SK-N-SH (cell line): ENCODE data around the gene PTK6. TPM values are rescaled to one million over a fixed set of nuclear protein-coding genes. Genes with fewer than 3 reads are reported as not detected.

ENCODE experiments used
- CTCF ChIA-PET: fragments of 300-600, 350-600 bp; formaldehyde crosslinking; extraction: SDS; loops from one replicate; lab custom pipeline; 2021; lab: Yijun Ruan, JAX
- POLR2A ChIA-PET: fragments of 350-600 bp; sonication (Branson Sonifier 250); formaldehyde crosslinking; extraction: SDS; loops from one replicate; lab custom pipeline; 2020; ENCODE audit warnings: antibody characterized with exemption, inconsistent platforms; lab: Yijun Ruan, JAX
- DNase-seq: peaks from one replicate; pipeline ENCODE4 v3.0.0; 2012
- H2AFZ ChIP-seq: fragments of 200-600 bp; sonication (generic); 2 replicates; pipeline ENCODE4 v1.8.1; 2016; ENCODE audit warnings: antibody characterized with exemption, mild to moderate bottlenecking, low read depth
- H3F3A ChIP-seq: fragments of 200-600 bp; sonication (generic); replicated peaks from 2 replicates; pipeline ENCODE3; 2016; ENCODE audit warnings: antibody characterized with exemption, mild to moderate bottlenecking; ENCODE audit not compliant: insufficient read depth
- H3K27ac ChIP-seq, 2 experiments: fragments of 200-500 bp in 1 of 2; fragments of 200-600 bp in 1 of 2; sonication (Bioruptor generic) in 1 of 2; sonication (generic), shearing (Covaris generic) in 1 of 2; 2 replicates each; pipeline versions ENCODE4 v1.5.1 to v1.6.1; 2014 to 2016; ENCODE audit warnings: low read depth in 2 of 2, inconsistent platforms in 1 of 2, low read length in 1 of 2, mild to moderate bottlenecking in 1 of 2, mixed read lengths in 1 of 2
- H3K27me3 ChIP-seq: fragments of 200-600 bp; sonication (generic), shearing (Covaris generic); 2 replicates; pipeline ENCODE4 v1.6.1; 2016; ENCODE audit warnings: mixed run types; ENCODE audit not compliant: insufficient read depth
- H3K36me3 ChIP-seq, 2 experiments: fragments of 200-500 bp in 1 of 2; fragments of 200-600 bp in 1 of 2; sonication (Bioruptor generic) in 1 of 2; sonication (generic) in 1 of 2; replicated peaks in 1 of 2; 2 replicates each; pipeline versions ENCODE3 to v1.5.1; 2014 to 2016; ENCODE audit warnings: low read length in 1 of 2, mild to moderate bottlenecking in 1 of 2; ENCODE audit not compliant: insufficient read depth in 2 of 2, control insufficient read depth in 1 of 2
- H3K4me1 ChIP-seq, 2 experiments: fragments of 200-500 bp in 1 of 2; fragments of 200-600 bp in 1 of 2; sonication (Bioruptor generic) in 1 of 2; sonication (generic), shearing (Covaris generic) in 1 of 2; 2 replicates each; pipeline versions ENCODE4 v1.5.1 to v1.6.1; 2014 to 2016; ENCODE audit warnings: low read depth in 1 of 2, low read length in 1 of 2, mixed run types in 1 of 2; ENCODE audit not compliant: insufficient read depth in 2 of 2, control insufficient read depth in 1 of 2
- H3K4me2 ChIP-seq: fragments of 200-600 bp; sonication (generic), shearing (Covaris generic); 2 replicates; pipeline ENCODE4 v1.6.1; 2017; ENCODE audit warnings: mixed run types
- H3K4me3 ChIP-seq, 2 experiments: fragments of 200-500 bp in 1 of 2; fragments of 200-600 bp in 1 of 2; sonication (Bioruptor generic) in 1 of 2; sonication (generic), shearing (Covaris generic) in 1 of 2; 2 replicates each; pipeline versions ENCODE4 v1.5.1 to v1.8.1; 2014 to 2016; ENCODE audit warnings: low read depth in 2 of 2, inconsistent platforms in 1 of 2, low read length in 1 of 2, mild to moderate bottlenecking in 1 of 2, mixed read lengths in 1 of 2, moderate library complexity in 1 of 2
- H3K79me2 ChIP-seq: fragments of 200-600 bp; sonication (generic); 2 replicates; pipeline ENCODE4 v1.8.1; 2017; ENCODE audit warnings: mild to moderate bottlenecking; ENCODE audit not compliant: insufficient read depth
- H3K9ac ChIP-seq: fragments of 200-600 bp; sonication (generic); 2 replicates; pipeline ENCODE4 v1.6.1; 2017; ENCODE audit warnings: mixed run types
- H3K9me2 ChIP-seq: fragments of 200-600 bp; sonication (generic); 2 replicates; pipeline ENCODE4 v1.6.1; 2017; ENCODE audit warnings: mixed run types
- H3K9me3 ChIP-seq: fragments of 200-600 bp; sonication (generic); 2 replicates; pipeline ENCODE4 v1.6.1; 2017; ENCODE audit warnings: mixed run types, mild to moderate bottlenecking, moderate library complexity
- H4K20me1 ChIP-seq: fragments of 200-600 bp; sonication (generic); 2 replicates; pipeline ENCODE4 v1.6.1; 2017; ENCODE audit warnings: mild to moderate bottlenecking, mixed run types; ENCODE audit not compliant: insufficient read depth
- EP300 ChIP-seq, 2 experiments: IDR thresholded peaks; 2 replicates each; pipeline versions ENCODE4 v1.4.0 to v1.6.1; 2012; ENCODE audit warnings: borderline replicate concordance in 1 of 2, low read depth in 1 of 2, low read length in 1 of 2
- FOXJ3 ChIP-seq: sonication (generic); formaldehyde crosslinking; IDR thresholded peaks from 2 replicates; pipeline ENCODE4 v1.5.1; 2020; ENCODE audit warnings: mild to moderate bottlenecking, missing genetic modification reagents
- FOXM1 ChIP-seq: IDR thresholded peaks from 2 replicates; pipeline ENCODE4 v1.4.0; 2012; ENCODE audit warnings: low read depth, mild to moderate bottlenecking
- GABPA ChIP-seq: IDR thresholded peaks from 2 replicates; pipeline ENCODE4 v1.4.0; 2012; ENCODE audit warnings: low read depth, mild to moderate bottlenecking
- GATA2 ChIP-seq: sonication (generic); formaldehyde crosslinking; IDR thresholded peaks from 2 replicates; pipeline ENCODE4 v1.5.0; 2020; ENCODE audit warnings: mild to moderate bottlenecking, missing genetic modification reagents
- IRF3 ChIP-seq: fragments of 150-350 bp; IDR thresholded peaks from 2 replicates; pipeline ENCODE4 v1.6.1; 2016; ENCODE audit warnings: mild to moderate bottlenecking, low read depth, low read length
- JUND ChIP-seq: IDR thresholded peaks from 2 replicates; pipeline ENCODE4 v1.4.0; 2012
- MEF2A ChIP-seq: IDR thresholded peaks from 2 replicates; pipeline ENCODE4 v1.4.0; 2012; ENCODE audit warnings: low read depth, borderline replicate concordance
- PBX3 ChIP-seq: IDR thresholded peaks from 2 replicates; pipeline ENCODE4; 2012
- SIN3A ChIP-seq: IDR thresholded peaks from 2 replicates; pipeline ENCODE4 v1.6.1; 2012; ENCODE audit warnings: low read depth, mild to moderate bottlenecking, low read length, moderate library complexity, borderline replicate concordance
- SMC3 ChIP-seq: IDR thresholded peaks from 2 replicates; pipeline ENCODE4 v1.6.1; 2012; ENCODE audit warnings: low read depth, low read length, improper control_type of control experiment
- TEAD4 ChIP-seq: IDR thresholded peaks from 2 replicates; pipeline ENCODE4 v1.4.0; 2012; ENCODE audit warnings: mild to moderate bottlenecking, borderline replicate concordance; ENCODE audit not compliant: insufficient read depth
- USF1 ChIP-seq: IDR thresholded peaks from 2 replicates; pipeline ENCODE4 v1.4.0; 2012; ENCODE audit warnings: low read depth, borderline replicate concordance
- YY1 ChIP-seq: IDR thresholded peaks from 2 replicates; pipeline ENCODE4 v1.4.0; 2012; ENCODE audit warnings: low read depth, mild to moderate bottlenecking
- WGBS: methylation state at CpG from one replicate; pipeline ENCODE4 v1.1.6; 2017; ENCODE audit warnings: low lambda C conversion rate; 5-methylcytosine and 5-hydroxymethylcytosine counted together
- polyA plus RNA-seq, 3 experiments: library from polyadenylated mRNA; depleted of rRNA; stranded (reverse); fragments of >200 nt; gene quantifications; 2 replicates each; pipeline ENCODE4 v1.2.3, GENCODE V29; 2012
- TF ChIP-seq, protein P1 (sequence below): IDR thresholded peaks from 2 replicates; pipeline ENCODE4 v1.4.0; 2012; ENCODE audit warnings: low read depth, borderline replicate concordance

The PTK6 gene
- polyA plus RNA-seq, 1 of the 3 experiments (the other 2 are of a cell fraction) = 0.07 TPM

DNA sequence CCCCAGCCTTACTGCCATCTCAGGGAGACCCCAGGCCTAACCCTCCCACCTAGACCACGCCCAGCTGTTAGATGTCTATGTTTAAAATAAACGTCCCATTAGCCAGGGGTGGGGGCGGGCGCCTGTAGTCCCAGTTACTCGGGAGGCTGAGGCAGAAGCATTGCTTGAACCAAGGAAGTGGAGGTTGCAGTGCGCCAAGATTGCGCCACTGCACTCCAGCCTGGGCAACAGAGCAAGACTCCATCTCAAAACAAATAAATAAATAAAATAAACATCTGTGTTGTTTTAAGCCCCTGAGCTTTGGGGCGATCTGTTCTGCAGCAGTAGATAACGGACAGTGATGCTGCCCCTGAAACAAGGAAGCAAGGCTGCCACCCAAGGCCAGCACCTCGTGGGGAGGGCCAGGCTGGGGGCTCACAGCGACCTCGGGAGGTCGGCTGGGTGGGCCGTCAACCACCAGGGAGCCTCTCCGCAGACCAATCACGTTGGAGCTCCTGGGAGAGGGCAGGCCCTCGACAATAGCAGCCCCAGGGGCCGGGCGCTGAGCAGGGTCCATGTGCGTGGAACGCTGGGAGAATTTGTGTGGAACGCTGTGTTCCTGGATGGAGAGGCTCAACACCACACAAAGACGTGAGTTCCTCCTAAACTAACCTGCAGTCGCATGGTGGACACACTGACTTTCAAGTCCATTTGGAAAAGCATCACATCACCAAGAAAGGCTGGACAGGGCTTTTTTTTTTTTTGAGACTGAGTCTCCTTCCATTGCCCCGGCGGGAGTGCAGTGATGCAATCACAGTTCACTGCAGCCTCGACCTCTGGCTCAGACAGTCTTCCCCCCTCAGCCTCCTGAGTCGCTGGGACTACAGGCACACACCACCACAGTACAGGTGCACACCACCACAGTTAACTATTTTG, 37.9 kb upstream of the PTK6 start:
- TF ChIP-seq MEF2A = no peak
- no peak for TF ChIP-seq TEAD4
- no peak for TF ChIP-seq GATA2 (CRISPR knock-in tag)
- TF ChIP-seq, protein P1, sequence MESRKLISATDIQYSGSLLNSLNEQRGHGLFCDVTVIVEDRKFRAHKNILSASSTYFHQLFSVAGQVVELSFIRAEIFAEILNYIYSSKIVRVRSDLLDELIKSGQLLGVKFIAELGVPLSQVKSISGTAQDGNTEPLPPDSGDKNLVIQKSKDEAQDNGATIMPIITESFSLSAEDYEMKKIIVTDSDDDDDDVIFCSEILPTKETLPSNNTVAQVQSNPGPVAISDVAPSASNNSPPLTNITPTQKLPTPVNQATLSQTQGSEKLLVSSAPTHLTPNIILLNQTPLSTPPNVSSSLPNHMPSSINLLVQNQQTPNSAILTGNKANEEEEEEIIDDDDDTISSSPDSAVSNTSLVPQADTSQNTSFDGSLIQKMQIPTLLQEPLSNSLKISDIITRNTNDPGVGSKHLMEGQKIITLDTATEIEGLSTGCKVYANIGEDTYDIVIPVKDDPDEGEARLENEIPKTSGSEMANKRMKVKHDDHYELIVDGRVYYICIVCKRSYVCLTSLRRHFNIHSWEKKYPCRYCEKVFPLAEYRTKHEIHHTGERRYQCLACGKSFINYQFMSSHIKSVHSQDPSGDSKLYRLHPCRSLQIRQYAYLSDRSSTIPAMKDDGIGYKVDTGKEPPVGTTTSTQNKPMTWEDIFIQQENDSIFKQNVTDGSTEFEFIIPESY = no peak
- no peak for TF ChIP-seq FOXJ3 (CRISPR knock-in tag)
- no peak for TF ChIP-seq FOXM1
- no peak for TF ChIP-seq JUND
- no peak for TF ChIP-seq PBX3
- TF ChIP-seq SIN3A = no peak
- no peak for TF ChIP-seq IRF3
- no peak for TF ChIP-seq EP300 (IDR thresholded peaks at IDR 0.05; ENCODE audit: borderline replicate concordance in 1 of 2, low read depth in 1 of 2, low read length in 1 of 2)
- TF ChIP-seq YY1 = no peak
- no peak for TF ChIP-seq USF1
- TF ChIP-seq SMC3 = no peak
- no peak for TF ChIP-seq GABPA
- Histone ChIP-seq H3K4me1 (peaks cover 3 to 28% of the 10 kb centered on the region in 2 experiments; a peak in 2 of 4 replicates), H3K9me3 (no peaks in the 10 kb centered on the region), H4K20me1 (no peaks in the 10 kb centered on the region), H2AFZ (0 out of 2 replicates have a peak overlapping the region, but pooled peaks have one; percentile 84), H3K27me3 (no peaks in the 10 kb centered on the region), H3K79me2 (peaks cover 8% of the 10 kb centered on the region; the same call in 1 of the 2 replicates), H3K4me3 (no peak overlapping the region), H3K9ac (no peak overlapping the region), H3K9me2 (no peaks in the 10 kb centered on the region), H3K4me2 (no peak overlapping the region; the same call in 1 of the 2 replicates), H3F3A (no peaks in the 10 kb centered on the region), H3K27ac (no peak overlapping the region; a peak in 1 of 4 replicates), H3K36me3 (peaks cover 0 to 6% of the 10 kb centered on the region in 2 experiments)
- no peak for DNase-seq
- POLR2A ChIA-PET = no interaction called here
- 86% methylated on average over 25 of the region's 28 CpGs for WGBS
- CTCF ChIA-PET = interaction anchor here (0.7 kb wide), 1 partner anchor 265 kb away, joined by 3 read pairs; no protein-coding TSS in a partner anchor
